Endodermal cell (in vitro differentiated cells): ENCODE results near the gene DPH2. TPM values are rescaled to one million over a fixed set of nuclear protein-coding genes. Genes with fewer than 3 reads are reported as not detected.
A peak's percentile ranks its signal among the peaks of the same experiment; 100 is the strongest.

ENCODE experiments used
- DNase-seq: peaks from one replicate; pipeline ENCODE4 v3.0.0-alpha.2; 2017
- H3K27ac ChIP-seq: 2 replicates; pipeline ENCODE4 v1.5.1; 2013; ENCODE audit warnings: mild to moderate bottlenecking, low read depth, low read length, moderate library complexity
- H3K27me3 ChIP-seq: 2 replicates; pipeline ENCODE4 v1.6.1; 2013; ENCODE audit warnings: mild to moderate bottlenecking, low read length, moderate library complexity; ENCODE audit not compliant: insufficient read depth, control insufficient read depth, poor library complexity, severe bottlenecking
- H3K36me3 ChIP-seq: 2 replicates; pipeline ENCODE4 v1.7.0; 2013; ENCODE audit warnings: mild to moderate bottlenecking, low read length, moderate library complexity; ENCODE audit not compliant: control insufficient read depth, insufficient read depth
- H3K4me1 ChIP-seq: one replicate; pipeline ENCODE4 v1.7.0; 2013; ENCODE audit warnings: low read length; ENCODE audit not compliant: control insufficient read depth, insufficient read depth
- H3K4me3 ChIP-seq: 2 replicates; pipeline ENCODE4 v1.5.1; 2013; ENCODE audit warnings: mild to moderate bottlenecking, low read length, moderate library complexity
- H3K9ac ChIP-seq: 2 replicates; pipeline ENCODE4 v1.6.1; 2013; ENCODE audit warnings: mild to moderate bottlenecking, low read length, moderate library complexity; ENCODE audit not compliant: poor library complexity, severe bottlenecking; ENCODE audit errors: extremely low read depth
- H3K9me3 ChIP-seq: 2 replicates; pipeline ENCODE4 v1.6.1; 2013; ENCODE audit warnings: mild to moderate bottlenecking, low read length, moderate library complexity; ENCODE audit not compliant: control insufficient read depth
- H3K27ac Mint-ChIP-seq: 2 replicates; pipeline ENCODE4 v1.8.0; 2020; ENCODE audit warnings: mixed read lengths
- H3K27me3 Mint-ChIP-seq: 2 replicates; pipeline ENCODE4 v1.8.0; 2021; ENCODE audit warnings: mild to moderate bottlenecking, mixed read lengths; ENCODE audit not compliant: insufficient read depth
- H3K36me3 Mint-ChIP-seq: 2 replicates; pipeline ENCODE4 v1.8.0; 2020; ENCODE audit warnings: low read depth, mixed read lengths
- H3K4me1 Mint-ChIP-seq: 2 replicates; pipeline ENCODE4 v1.8.0; 2020; ENCODE audit warnings: mixed read lengths
- H3K4me3 Mint-ChIP-seq: 2 replicates; pipeline ENCODE4 v1.8.0; 2020; ENCODE audit warnings: mild to moderate bottlenecking, moderate library complexity, mixed read lengths
- H3K9me3 Mint-ChIP-seq: 2 replicates; pipeline ENCODE4 v1.8.0; 2020; ENCODE audit warnings: mild to moderate bottlenecking, mixed read lengths
- WGBS, 2 experiments: methylation state at CpG; one replicate each; pipeline versions ENCODE4 v1.1.5 to v1.1.7; 2013; ENCODE audit warnings: missing lambda C conversion rate in 2 of 2, mixed read lengths in 1 of 2; ENCODE audit not compliant: insufficient coverage in 1 of 2, insufficient read length in 1 of 2; 5-methylcytosine and 5-hydroxymethylcytosine counted together
- total RNA-seq, 2 donors: library from RNA; stranded (reverse); fragmentation: NEBNext Ultra II Directional in 1 of 2; extraction: Animal tissue kit (Norgen Biotek cat#: 25700) in 1 of 2; gene quantifications; 2 replicates in 1 of 2; 3 replicates in 1 of 2; pipeline ENCODE4 v1.2.1, GENCODE V29; 2021
- TF ChIP-seq, protein P1 (sequence below): fragments of 200-600 bp; sonication (generic); conservative IDR thresholded peaks from 2 replicates; pipeline ENCODE4 v1.5.0; 2021; ENCODE audit warnings: antibody characterized with exemption, mild to moderate bottlenecking

DPH2 gene
- total RNA-seq, 2 donors from 2014 or later, result 28.5 to 31.3 TPM

- WGBS, 2 experiments, result 93 to 97% methylated on average over 7 to 12 of the region's 12 CpGs
- Mint-ChIP-seq H3K27me3 (no peaks in the 10 kb centered on the region), H3K36me3 (peaks cover 26% of the 10 kb centered on the region), H3K4me1 (peaks cover 31% of the 10 kb centered on the region), H3K27ac (peak overlapping the region; percentile 2), H3K9me3 (no peaks in the 10 kb centered on the region), H3K4me3 (no peak overlapping the region)
- Histone ChIP-seq H3K27me3 (no peaks in the 10 kb centered on the region), H3K9ac (no peak overlapping the region), H3K36me3 (peaks cover 16% of the 10 kb centered on the region), H3K4me3 (no peak overlapping the region), H3K4me1 (peaks cover 4% of the 10 kb centered on the region), H3K27ac (no peak overlapping the region), H3K9me3 (no peaks in the 10 kb centered on the region)
- TF ChIP-seq, protein P1, sequence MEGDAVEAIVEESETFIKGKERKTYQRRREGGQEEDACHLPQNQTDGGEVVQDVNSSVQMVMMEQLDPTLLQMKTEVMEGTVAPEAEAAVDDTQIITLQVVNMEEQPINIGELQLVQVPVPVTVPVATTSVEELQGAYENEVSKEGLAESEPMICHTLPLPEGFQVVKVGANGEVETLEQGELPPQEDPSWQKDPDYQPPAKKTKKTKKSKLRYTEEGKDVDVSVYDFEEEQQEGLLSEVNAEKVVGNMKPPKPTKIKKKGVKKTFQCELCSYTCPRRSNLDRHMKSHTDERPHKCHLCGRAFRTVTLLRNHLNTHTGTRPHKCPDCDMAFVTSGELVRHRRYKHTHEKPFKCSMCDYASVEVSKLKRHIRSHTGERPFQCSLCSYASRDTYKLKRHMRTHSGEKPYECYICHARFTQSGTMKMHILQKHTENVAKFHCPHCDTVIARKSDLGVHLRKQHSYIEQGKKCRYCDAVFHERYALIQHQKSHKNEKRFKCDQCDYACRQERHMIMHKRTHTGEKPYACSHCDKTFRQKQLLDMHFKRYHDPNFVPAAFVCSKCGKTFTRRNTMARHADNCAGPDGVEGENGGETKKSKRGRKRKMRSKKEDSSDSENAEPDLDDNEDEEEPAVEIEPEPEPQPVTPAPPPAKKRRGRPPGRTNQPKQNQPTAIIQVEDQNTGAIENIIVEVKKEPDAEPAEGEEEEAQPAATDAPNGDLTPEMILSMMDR, result no peak
- no peak for DNase-seq
These were observed 13.6 kb downstream of the DPH2 start for GRCh38 chr1:43983253-43983899.

- peaks cover 26% of the 10 kb centered on the region for H3K4me1 Mint-ChIP-seq
- no peak overlapping the region for H3K9ac ChIP-seq
- no peak overlapping the region for H3K27ac Mint-ChIP-seq
- H3K36me3 ChIP-seq, result peaks cover 16% of the 10 kb centered on the region
- no peaks in the 10 kb centered on the region for H3K9me3 Mint-ChIP-seq
- H3K27ac ChIP-seq, result no peak overlapping the region
- H3K4me3 ChIP-seq, result no peak overlapping the region
- no peaks in the 10 kb centered on the region for H3K9me3 ChIP-seq
- H3K4me3 Mint-ChIP-seq, result no peak overlapping the region
- no peak for DNase-seq
- H3K27me3 ChIP-seq, result no peaks in the 10 kb centered on the region
- H3K4me1 ChIP-seq, result peaks cover 4% of the 10 kb centered on the region
- TF ChIP-seq, protein P1, result no peak
- H3K27me3 Mint-ChIP-seq, result no peaks in the 10 kb centered on the region
- WGBS, 2 experiments, result 95 to 98% methylated on average over 16 of the region's 16 CpGs
- peaks cover 26% of the 10 kb centered on the region for H3K36me3 Mint-ChIP-seq
These were observed 15.0 kb downstream of the DPH2 start for GRCh38 chr1:43984855-43985254.

DNA sequence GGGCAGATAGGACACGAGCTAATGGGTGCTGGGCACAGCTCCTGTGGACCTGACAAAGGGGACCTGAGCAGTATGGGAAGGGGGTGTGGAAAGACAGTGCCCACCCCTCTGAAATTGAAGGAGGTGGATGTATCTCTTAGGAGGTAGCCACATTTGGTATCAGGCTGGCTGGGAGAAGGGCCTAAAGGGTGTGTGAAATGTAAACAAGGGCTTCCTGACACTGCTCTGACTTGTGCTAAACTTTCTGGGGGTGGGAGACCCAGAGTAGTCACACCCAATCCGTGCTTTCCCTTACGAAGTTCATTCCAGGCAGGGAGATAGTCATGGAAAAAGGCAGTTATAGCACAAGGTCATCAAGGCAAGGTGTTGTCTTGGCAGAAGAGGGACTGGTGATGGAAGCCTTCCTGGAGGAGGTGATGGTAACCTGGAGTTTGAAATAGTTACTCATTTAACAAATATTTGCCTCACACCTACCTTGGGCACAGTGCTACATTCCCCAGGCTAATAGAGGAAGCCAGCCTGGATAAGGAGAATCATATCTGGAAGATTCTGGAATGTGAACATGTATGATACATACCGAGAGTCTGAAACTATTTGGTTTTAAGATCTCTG lies 16.3 kb downstream of the DPH2 start:
- no peaks in the 10 kb centered on the region for H3K9me3 Mint-ChIP-seq
- H3K4me3 Mint-ChIP-seq, result no peak overlapping the region
- H3K27me3 Mint-ChIP-seq, result no peaks in the 10 kb centered on the region
- Histone ChIP-seq H3K4me3 (no peak overlapping the region), H3K4me1 (no peaks in the 10 kb centered on the region), H3K36me3 (peaks cover 16% of the 10 kb centered on the region), H3K9me3 (no peaks in the 10 kb centered on the region), H3K27ac (no peak overlapping the region), H3K27me3 (no peaks in the 10 kb centered on the region), H3K9ac (no peak overlapping the region)
- TF ChIP-seq, protein P1, result no peak
- WGBS, 2 experiments, result 91 to 97% methylated on average over 4 of the region's 4 CpGs
- peaks cover 26% of the 10 kb centered on the region for H3K36me3 Mint-ChIP-seq
- peaks cover 22% of the 10 kb centered on the region for H3K4me1 Mint-ChIP-seq
- DNase-seq, result no peak
- H3K27ac Mint-ChIP-seq, result no peak overlapping the region
